K562 (cell line): ENCODE results near the gene ADCY9. TPM values are rescaled to one million over a fixed set of nuclear protein-coding genes. Genes with fewer than 3 reads are reported as not detected.

Source experiments
- ATAC-seq: fragments of 200-7000 bp; cut with Tn5 transposase; 3 replicates; pipeline ENCODE4 v1.9.1; 2020; ENCODE audit warnings: moderate library complexity
- BruUV-seq: library from RNA; stranded (reverse); fragments of 400-500 nt; replicated peaks from 2 replicates; lab custom pipeline; 2021; lab: Mats Ljungman, UMichigan
- CTCF ChIA-PET: fragments of 300-600 bp; formaldehyde crosslinking; extraction: SDS; loops from one replicate; lab custom pipeline; 2021; ENCODE audit warnings: low intra/inter-chr PET ratio; lab: Yijun Ruan, JAX
- POLR2A ChIA-PET: fragments of 300-600, 350-650 bp; sonication (Branson Sonifier 250); formaldehyde crosslinking; extraction: SDS; loops from one replicate; lab custom pipeline; 2021; ENCODE audit warnings: antibody characterized with exemption, inconsistent platforms; lab: Yijun Ruan, JAX
- DNase-seq, 4 experiments: peaks; one replicate each; pipeline versions ENCODE4 v3.0.0 to v3.0.0-alpha.2; 2011 to 2018; ENCODE audit warnings: low spot score in 3 of 4, mixed read lengths in 3 of 4; ENCODE audit errors: extremely low read depth in 1 of 4
- FAIRE-seq: peaks from 2 replicates; lab custom pipeline; 2011; peaks lifted over from hg19 to GRCh38; lab: Jason Lieb, UNC
- H2AFZ ChIP-seq: 2 replicates; pipeline ENCODE4 v1.6.0; 2011; ENCODE audit warnings: low read depth, low read length, control low read depth, inconsistent platforms
- H3K27ac ChIP-seq: fragments of 200-600 bp; 3 replicates; pipeline ENCODE4 v1.8.0; 2011; ENCODE audit warnings: low read depth, mild to moderate bottlenecking, control low read depth, inconsistent platforms, low read length, moderate library complexity, mixed read lengths; ENCODE audit errors: extremely low read depth
- H3K27me3 ChIP-seq, 2 experiments: fragments of 300-600 bp in 1 of 2; 2 replicates in 1 of 2; 3 replicates in 1 of 2; pipeline versions ENCODE4 v1.6.0 to v1.8.0; 2011; ENCODE audit warnings: inconsistent platforms in 2 of 2, low read length in 2 of 2, mild to moderate bottlenecking in 1 of 2, mixed read lengths in 1 of 2, moderate library complexity in 1 of 2; ENCODE audit not compliant: control insufficient read depth in 2 of 2, insufficient read depth in 2 of 2
- H3K36me3 ChIP-seq: fragments of 300-600 bp; 3 replicates; pipeline ENCODE4 v1.8.0; 2011; ENCODE audit warnings: mild to moderate bottlenecking, low read length, inconsistent platforms; ENCODE audit not compliant: control insufficient read depth, insufficient read depth
- H3K4me1 ChIP-seq, 2 experiments: fragments of 200-600 bp in 1 of 2; replicated peaks in 1 of 2; 2 replicates in 1 of 2; 3 replicates in 1 of 2; pipeline versions ENCODE4 v1.5.1 to v1.8.0; 2011; ENCODE audit warnings: inconsistent platforms in 2 of 2, low read length in 2 of 2, mild to moderate bottlenecking in 1 of 2, mixed read lengths in 1 of 2, moderate library complexity in 1 of 2; ENCODE audit not compliant: control insufficient read depth in 2 of 2, insufficient read depth in 2 of 2
- H3K4me2 ChIP-seq: 2 replicates; pipeline ENCODE4 v1.6.1; 2011; ENCODE audit warnings: low read length, control low read depth, inconsistent platforms, mixed read lengths; ENCODE audit not compliant: insufficient read depth
- H3K4me3 ChIP-seq: fragments of 200-600 bp; sonication (generic), shearing (Covaris generic); 2 replicates; pipeline ENCODE4 v1.5.1; 2016; ENCODE audit warnings: control low read depth, inconsistent platforms
- H3K79me2 ChIP-seq: fragments of 200-600 bp; 3 replicates; pipeline ENCODE4 v1.8.0; 2011; ENCODE audit warnings: low read length, inconsistent platforms; ENCODE audit not compliant: control insufficient read depth, insufficient read depth
- H3K9ac ChIP-seq, 2 experiments: 2 replicates each; pipeline versions ENCODE4 v1.6.0 to v1.6.1; 2011; ENCODE audit warnings: low read depth in 2 of 2, low read length in 2 of 2, control low read depth in 1 of 2, inconsistent platforms in 1 of 2, mild to moderate bottlenecking in 1 of 2, mixed read lengths in 1 of 2; ENCODE audit not compliant: insufficient read depth in 1 of 2
- H3K9me1 ChIP-seq: one replicate; pipeline ENCODE4 v1.6.0; 2011; ENCODE audit warnings: inconsistent platforms, mild to moderate bottlenecking, low read length, moderate library complexity; ENCODE audit not compliant: control insufficient read depth, insufficient read depth
- H3K9me3 ChIP-seq: replicated peaks from 2 replicates; pipeline ENCODE4 v1.5.1; 2011; ENCODE audit warnings: low read depth, low read length, inconsistent platforms; ENCODE audit not compliant: control insufficient read depth, insufficient read depth
- H4K20me1 ChIP-seq: replicated peaks from 2 replicates; pipeline ENCODE4 v1.6.1; 2011; ENCODE audit warnings: low read length, inconsistent platforms, mixed read lengths; ENCODE audit not compliant: control insufficient read depth, insufficient read depth
- EGR1 ChIP-seq: fragments of 450-650 bp; conservative IDR thresholded peaks from 2 replicates; pipeline ENCODE4 v1.6.1; 2017; ENCODE audit warnings: mild to moderate bottlenecking
- RCOR1 ChIP-seq, 2 experiments: IDR thresholded peaks; 2 replicates each; pipeline ENCODE4 v1.6.1; 2012; ENCODE audit warnings: low read depth in 2 of 2, low read length in 2 of 2, borderline replicate concordance in 1 of 2, improper control_type of control experiment in 1 of 2
- WGBS: fragments of 100-300 bp; shearing (Covaris generic); methylation state at CpG from one replicate; pipeline ENCODE4 v1.1.6; 2016; ENCODE audit warnings: low coverage, mixed read lengths; ENCODE audit not compliant: insufficient coverage; ENCODE audit errors: missing lambda C conversion rate; 5-methylcytosine and 5-hydroxymethylcytosine counted together
- in situ Hi-C: fragments of 300-500 bp; cut with MboI; formaldehyde crosslinking; loops from 4 replicates; pipeline ENCODE4 v1.15.0; 2018; ENCODE audit warnings: inconsistent platforms, mixed read lengths
- intact Hi-C: fragments of 100-400 bp; cut with micrococcal nuclease; formaldehyde crosslinking; loops from 2 replicates; pipeline ENCODE4 v1.14.2; 2022
- polyA plus RNA-seq, 8 experiments: library from polyadenylated mRNA; depleted of rRNA in 4 of 8; stranded (reverse) in 5 of 8; unstranded in 3 of 8; fragments of >200 nt; fragmentation: Nextera tagmentation in 2 of 8; fragmentation: Illumina TruSeq in 1 of 8; extraction: Ambion mirVana in 2 of 8; extraction: Trizol in 1 of 8; gene quantifications; 2 replicates each; pipeline versions ENCODE4 v1.2.1 to v1.2.3, GENCODE V29; 2011 to 2014; ENCODE audit warnings: inconsistent platforms in 1 of 8, missing spikeins in 1 of 8
- total RNA-seq, 7 experiments: library from RNA; depleted of rRNA in 6 of 7; stranded (reverse); fragments of >200 nt in 6 of 7; fragmentation: Illumina TruSeq in 2 of 7; extraction: Trizol in 2 of 7; gene quantifications; 2 replicates each; pipeline versions ENCODE4 v1.2.1 to v1.2.3, GENCODE V29; 2011 to 2021; ENCODE audit warnings: low replicate concordance in 1 of 7

ADCY9 gene
- total and polyA plus RNA-seq, 9 of the 15 experiments (the other 6 are each of a cell fraction or from before 2014, with no cell fraction given), result 0.03 to 0.29 (median 0.17) TPM

DNA sequence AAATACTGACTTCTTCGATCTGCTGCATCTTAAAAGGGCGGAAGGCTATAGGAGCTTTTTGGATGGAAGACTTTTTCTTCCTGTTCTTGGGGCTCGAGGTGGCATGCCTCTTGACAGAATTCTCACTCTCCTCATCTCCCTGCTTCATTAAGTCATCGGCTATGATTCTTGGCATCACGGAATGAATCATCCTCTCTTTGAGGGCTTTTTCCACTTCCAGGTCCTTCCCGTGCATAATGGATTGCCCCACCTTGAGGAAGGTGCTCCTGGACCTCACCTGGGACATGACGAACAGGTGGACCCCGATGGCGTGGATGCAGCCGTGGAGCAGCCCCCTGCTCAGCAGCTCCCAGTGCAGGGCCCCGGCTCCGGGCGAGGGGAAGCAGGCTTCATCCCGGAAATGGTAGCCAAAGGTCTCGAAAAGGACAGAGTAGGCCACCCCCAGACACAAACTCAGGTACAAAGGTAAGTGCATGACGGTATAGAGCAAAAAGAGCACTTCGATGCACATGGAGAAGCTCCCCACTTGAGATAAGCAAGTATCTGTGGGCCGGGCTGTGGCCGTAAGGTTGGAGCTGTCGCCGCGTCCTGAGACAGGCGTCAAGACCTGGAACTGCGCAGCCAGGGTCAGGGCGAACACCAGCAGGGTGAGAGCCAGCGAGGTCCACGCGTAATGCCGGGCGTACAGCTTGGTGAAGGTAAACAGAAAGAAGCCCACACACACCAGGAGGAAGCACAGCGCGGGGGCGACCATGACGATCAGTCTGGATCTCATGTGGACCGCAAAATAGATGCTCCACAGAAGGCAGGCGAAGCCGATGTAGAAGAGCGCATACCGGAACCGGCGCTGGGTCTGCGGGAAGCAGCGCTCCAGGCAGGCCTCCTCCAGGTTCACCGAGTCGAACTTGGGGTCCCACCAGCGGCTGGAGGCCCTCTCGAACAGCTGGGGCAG lies 1.7 kb downstream of the ADCY9 start:
- peaks cover 0 to 23% of the 10 kb centered on the region in 2 experiments; a peak in 3 of 5 replicates for H3K4me1 ChIP-seq
- DNase-seq (no peak), ATAC-seq (no peak), FAIRE-seq (no peak)
- H2AFZ ChIP-seq, result no peak overlapping the region
- H3K79me2 ChIP-seq, result no peaks in the 10 kb centered on the region
- WGBS, result 48% methylated on average over 47 of the region's 47 CpGs
- ChIA-PET CTCF (no interaction called here), POLR2A (interaction anchor here (0.5 to 1.1 kb wide), 3 partner anchors 15 to 418 kb away, joined by 3 to 4 read pairs (median 4); no protein-coding TSS in a partner anchor)
- no peak overlapping the region for H3K4me2 ChIP-seq
- H4K20me1 ChIP-seq, result no peaks in the 10 kb centered on the region
- no peak overlapping the region for H3K9ac ChIP-seq
- H3K36me3 ChIP-seq, result no peaks in the 10 kb centered on the region
- BruUV-seq, result no TSS peak
- TF ChIP-seq RCOR1 (IDR thresholded peaks at IDR 0.05; ENCODE audit: borderline replicate concordance in 1 of 2, low read depth in 2 of 2, low read length in 2 of 2) (no peak), EGR1 (0 out of 2 replicates have a peak, but pooled peaks have one; percentile 15)
- H3K4me3 ChIP-seq, result no peak overlapping the region
- intact Hi-C loops (no loop called here), in situ Hi-C loops (no loop called here)
- no peaks in the 10 kb centered on the region for H3K9me3 ChIP-seq
- H3K27ac ChIP-seq, result no peak overlapping the region
- H3K9me1 ChIP-seq, result no peaks in the 10 kb centered on the region
- peaks cover 38 to 60% of the 10 kb centered on the region in 2 experiments for H3K27me3 ChIP-seq
